H1 (cell line): ENCODE measurements around the gene CTBP2. TPM values are rescaled to one million over a fixed set of nuclear protein-coding genes. Genes with fewer than 3 reads are reported as not detected.

ENCODE experiments used
- CTCF ChIA-PET: fragments of 300-600 bp; sonication (Branson Sonifier 250); formaldehyde crosslinking; loops from one replicate; lab custom pipeline; 2021; ENCODE audit not compliant: partially characterized antibody; lab: Charles Lee
- POLR2A ChIA-PET: fragments of 300-600 bp; sonication (Branson Sonifier 250); formaldehyde crosslinking; loops from one replicate; lab custom pipeline; 2021; ENCODE audit warnings: inconsistent platforms; ENCODE audit not compliant: partially characterized antibody; lab: Charles Lee
- DNase-seq, 2 experiments: peaks; one replicate each; pipeline versions ENCODE4 v3.0.0 to v3.0.0-alpha.2; 2010 to 2022; ENCODE audit warnings: low spot score in 2 of 2, low read depth in 1 of 2, mixed read lengths in 1 of 2
- FAIRE-seq: peaks from 2 replicates; lab custom pipeline; 2011; peaks lifted over from hg19 to GRCh38; lab: Jason Lieb, UNC
- H2AFZ ChIP-seq: 2 replicates; pipeline ENCODE4 v1.8.1; 2012; ENCODE audit warnings: low read length, inconsistent platforms
- H2AK5ac ChIP-seq: 2 replicates; pipeline ENCODE4 v1.6.1; 2013; ENCODE audit warnings: low read depth, low read length
- H2BK120ac ChIP-seq: replicated peaks from 2 replicates; pipeline ENCODE3; 2013; ENCODE audit warnings: low read depth, low read length, inconsistent platforms
- H2BK12ac ChIP-seq: 2 replicates; pipeline ENCODE4 v1.6.1; 2013; ENCODE audit warnings: low read depth, low read length
- H2BK15ac ChIP-seq: 2 replicates; pipeline ENCODE4 v1.6.1; 2013; ENCODE audit warnings: low read length
- H2BK20ac ChIP-seq: 2 replicates; pipeline ENCODE4 v1.6.1; 2013; ENCODE audit warnings: low read length
- H2BK5ac ChIP-seq: 2 replicates; pipeline ENCODE4 v1.6.1; 2013; ENCODE audit warnings: low read depth, low read length
- H3K14ac ChIP-seq: 2 replicates; pipeline ENCODE4 v1.6.1; 2013; ENCODE audit warnings: inconsistent platforms; ENCODE audit not compliant: insufficient read length
- H3K18ac ChIP-seq: 2 replicates; pipeline ENCODE4 v1.6.1; 2013; ENCODE audit warnings: low read length; ENCODE audit errors: extremely low read depth
- H3K23ac ChIP-seq: 2 replicates; pipeline ENCODE4 v1.6.1; 2013; ENCODE audit warnings: inconsistent platforms; ENCODE audit not compliant: insufficient read length
- H3K23me2 ChIP-seq: 2 replicates; pipeline ENCODE4 v1.6.1; 2013; ENCODE audit warnings: low read depth, low read length
- H3K27ac ChIP-seq: 2 replicates; pipeline ENCODE4 v1.6.1; 2011; ENCODE audit warnings: low read depth, low read length, inconsistent platforms
- H3K27me3 ChIP-seq, 4 experiments: replicated peaks in 1 of 4; 1 replicate in 1 of 4; 2 replicates in 3 of 4; pipeline versions ENCODE4 v1.6.1 to v1.8.1; 2011 to 2013; ENCODE audit warnings: low read length in 3 of 4, mild to moderate bottlenecking in 3 of 4, inconsistent platforms in 2 of 4, mixed read lengths in 2 of 4, moderate library complexity in 1 of 4; ENCODE audit not compliant: control insufficient read depth in 3 of 4, insufficient read depth in 3 of 4; ENCODE audit errors: extremely low read depth in 1 of 4
- H3K36me3 ChIP-seq, 4 experiments: 2 replicates each; pipeline versions ENCODE4 v1.6.1 to v1.8.1; 2011 to 2013; ENCODE audit warnings: mild to moderate bottlenecking in 4 of 4, low read length in 3 of 4, moderate library complexity in 2 of 4, control low read depth in 1 of 4, inconsistent platforms in 1 of 4; ENCODE audit not compliant: insufficient read depth in 4 of 4, control insufficient read depth in 2 of 4
- H3K4ac ChIP-seq: replicated peaks from 2 replicates; pipeline ENCODE3; 2013; ENCODE audit warnings: low read length, low read depth, mixed read lengths, inconsistent platforms; ENCODE audit not compliant: insufficient read length
- H3K4me1 ChIP-seq, 4 experiments: replicated peaks in 1 of 4; 1 replicate in 1 of 4; 2 replicates in 3 of 4; pipeline versions ENCODE4 v1.6.1 to v1.8.1; 2011 to 2013; ENCODE audit warnings: low read length in 3 of 4, inconsistent platforms in 2 of 4, mixed read lengths in 1 of 4; ENCODE audit not compliant: insufficient read depth in 4 of 4, control insufficient read depth in 3 of 4
- H3K4me2 ChIP-seq, 2 experiments: 2 replicates each; pipeline versions ENCODE4 v1.6.1 to v1.8.1; 2011 to 2013; ENCODE audit warnings: low read depth in 2 of 2, low read length in 2 of 2, control low read depth in 1 of 2, inconsistent platforms in 1 of 2, mild to moderate bottlenecking in 1 of 2; ENCODE audit not compliant: insufficient read depth in 1 of 2
- H3K4me3 ChIP-seq, 4 experiments: fragments of 200-600, 300-600 bp in 1 of 4; sonication (generic), shearing (Covaris generic), sonication (Bioruptor Twin) in 1 of 4; 2 replicates each; pipeline versions ENCODE4 v1.5.1 to v1.8.1; 2011 to 2016; ENCODE audit warnings: low read length in 4 of 4, low read depth in 3 of 4, control low read depth in 2 of 4, inconsistent platforms in 2 of 4, mild to moderate bottlenecking in 2 of 4, mixed read lengths in 1 of 4, moderate library complexity in 1 of 4; ENCODE audit not compliant: insufficient read depth in 2 of 4; ENCODE audit errors: extremely low read depth in 1 of 4
- H3K56ac ChIP-seq: replicated peaks from 2 replicates; pipeline ENCODE3; 2013; ENCODE audit warnings: low read depth, mild to moderate bottlenecking, mixed read lengths, low read length, inconsistent platforms; ENCODE audit not compliant: insufficient read length
- H3K79me1 ChIP-seq: 2 replicates; pipeline ENCODE4 v1.6.1; 2013; ENCODE audit warnings: low read depth, low read length, control low read depth
- H3K79me2 ChIP-seq, 2 experiments: 2 replicates each; pipeline versions ENCODE4 v1.6.1 to v1.8.1; 2012 to 2013; ENCODE audit warnings: low read length in 2 of 2, mild to moderate bottlenecking in 2 of 2, inconsistent platforms in 1 of 2; ENCODE audit not compliant: insufficient read depth in 2 of 2, control insufficient read depth in 1 of 2
- H3K9ac ChIP-seq, 4 experiments: replicated peaks in 1 of 4; 1 replicate in 1 of 4; 2 replicates in 3 of 4; pipeline versions ENCODE4 v1.6.1 to v1.8.1; 2011 to 2013; ENCODE audit warnings: low read depth in 3 of 4, low read length in 3 of 4, control low read depth in 2 of 4, mild to moderate bottlenecking in 2 of 4, moderate library complexity in 2 of 4, inconsistent platforms in 1 of 4; ENCODE audit errors: extremely low read depth in 1 of 4
- H3K9me3 ChIP-seq, 2 experiments: 2 replicates each; pipeline versions ENCODE4 v1.6.1 to v1.8.1; 2012 to 2013; ENCODE audit warnings: mild to moderate bottlenecking in 2 of 2, moderate library complexity in 2 of 2, control low read depth in 1 of 2, inconsistent platforms in 1 of 2, low read depth in 1 of 2, low read length in 1 of 2, mixed read lengths in 1 of 2; ENCODE audit not compliant: insufficient read depth in 2 of 2
- H4K20me1 ChIP-seq, 2 experiments: replicated peaks in 1 of 2; 2 replicates each; pipeline versions ENCODE3 to v1.8.1; 2011 to 2013; ENCODE audit warnings: inconsistent platforms in 2 of 2, low read length in 2 of 2, mild to moderate bottlenecking in 1 of 2; ENCODE audit not compliant: insufficient read depth in 2 of 2, control insufficient read depth in 1 of 2
- H4K5ac ChIP-seq: 2 replicates; pipeline ENCODE4 v1.6.1; 2013; ENCODE audit warnings: low read length, low read depth, mixed read lengths, inconsistent platforms; ENCODE audit not compliant: insufficient read length
- H4K8ac ChIP-seq: 2 replicates; pipeline ENCODE4 v1.8.0; 2013; ENCODE audit warnings: mild to moderate bottlenecking, moderate library complexity, low read length, inconsistent platforms; ENCODE audit not compliant: insufficient read depth; ENCODE audit errors: extremely low read depth
- H4K91ac ChIP-seq: replicated peaks from 2 replicates; pipeline ENCODE3; 2013; ENCODE audit warnings: low read length, mixed read lengths, inconsistent platforms; ENCODE audit not compliant: insufficient read length
- HDAC6 ChIP-seq: IDR thresholded peaks from one replicate; pipeline ENCODE4 v1.7.1; 2012; ENCODE audit warnings: low read depth, mild to moderate bottlenecking, inconsistent platforms, low read length, moderate library complexity
- MAFK ChIP-seq: IDR thresholded peaks from 2 replicates; pipeline ENCODE4 v1.6.1; 2012; ENCODE audit warnings: low read depth, mild to moderate bottlenecking, improper control_type of control experiment, low read length
- whole genome bisulfite sequencing, 2 experiments: shearing (Covaris generic) in 1 of 2; methylation state at CpG; one replicate each; pipeline versions ENCODE4 v1.1.6 to v1.1.7; 2013 to 2015; ENCODE audit warnings: low lambda C conversion rate in 2 of 2, mixed read lengths in 2 of 2, inconsistent platforms in 1 of 2, low coverage in 1 of 2, missing lambda C conversion rate in 1 of 2; ENCODE audit not compliant: insufficient replicate concordance in 2 of 2, insufficient coverage in 1 of 2, insufficient read length in 1 of 2; ENCODE audit errors: extremely low coverage in 1 of 2, missing lambda C conversion rate in 1 of 2; 5-methylcytosine and 5-hydroxymethylcytosine counted together
- polyA plus RNA-seq, 7 experiments: library from polyadenylated mRNA; depleted of rRNA in 3 of 7; stranded (reverse) in 5 of 7; unstranded in 2 of 7; fragments of >200 nt in 5 of 7; fragments of 200-250 nt in 2 of 7; gene quantifications; 1 replicate in 5 of 7; 2 replicates in 1 of 7; 4 replicates in 1 of 7; pipeline versions ENCODE4 v1.2.1 to v1.2.3, GENCODE V29; 2011 to 2013; ENCODE audit warnings: missing spikeins in 2 of 7, mixed read lengths in 2 of 7
- total RNA-seq: library from RNA; stranded (reverse); fragmentation: NEBNext Ultra II Directional; extraction: Animal tissue kit (Norgen Biotek cat#: 25700); gene quantifications from 2 replicates; pipeline ENCODE4 v1.2.1, GENCODE V29; 2021

The CTBP2 gene
- total and polyA plus RNA-seq, 2 of the 8 experiments (the other 6 are each of a cell fraction or from before 2014, with no cell fraction given): 208 to 221 TPM

GRCh38 chr10:124978376-124978725 lies 182.0 kb downstream of the CTBP2 start:
- Histone ChIP-seq H4K8ac (no peak overlapping the region), H3K4me2 (no peak overlapping the region), H3K9me3 (no peaks in the 10 kb centered on the region), H3K4me3 (no peak overlapping the region), H3K23ac (no peak overlapping the region), H2AK5ac (no peak overlapping the region), H2BK5ac (no peak overlapping the region), H3K4me1 (no peaks in the 10 kb centered on the region), H3K79me2 (peaks cover 0 to 28% of the 10 kb centered on the region in 2 experiments; a peak in 2 of 4 replicates), H3K23me2 (no peaks in the 10 kb centered on the region), H3K36me3 (peaks cover 0 to 41% (median 7%) of the 10 kb centered on the region in 4 experiments; a peak in 6 of 8 replicates), H3K9ac (no peak overlapping the region), H3K27ac (no peak overlapping the region), H4K91ac (no peak overlapping the region), H2AFZ (no peak overlapping the region), H2BK15ac (no peak overlapping the region), H2BK120ac (no peak overlapping the region), H2BK20ac (no peak overlapping the region), H3K4ac (no peak overlapping the region), H3K27me3 (no peaks in the 10 kb centered on the region; a peak in 1 of 7 replicates), H4K5ac (no peak overlapping the region), H4K20me1 (peaks cover 2 to 12% of the 10 kb centered on the region in 2 experiments), H3K18ac (no peak overlapping the region), H3K56ac (no peak overlapping the region), H3K79me1 (no peaks in the 10 kb centered on the region), H3K14ac (no peak overlapping the region), H2BK12ac (no peak overlapping the region)
- DNase-seq: no peak
- TF ChIP-seq MAFK (0 out of 2 replicates have a peak, but pooled peaks have one; percentile 37), HDAC6 (no peak)
- FAIRE-seq: no peak
- 85% methylated on average over 5 of the region's 5 CpGs; no CpG with 5 or more reads in 1 of the 2 experiments for WGBS, 2 experiments
- ChIA-PET POLR2A (interaction anchor here (1.0 kb wide), 1 partner anchor 14 kb away, joined by 5 read pairs; no protein-coding TSS in a partner anchor), CTCF (interaction anchor here (0.8 to 1.0 kb wide), 2 partner anchors 11 to 20 kb away, joined by 3 to 5 read pairs; no protein-coding TSS in a partner anchor)
